Pons (tissue), 1 donor: ENCODE measurements around the gene GPATCH8.
"Not testable (repeated sequence)": the region's sequence is repeated elsewhere in the genome, so short reads cannot be mapped to it uniquely, and the experiment has no call there.

ENCODE experiments used
- DNase-seq: peaks from one replicate; pipeline ENCODE4 v3.0.0-alpha.2; 2016; ENCODE audit warnings: low spot score

GPATCH8 gene

GRCh38 chr17:44374306-44375195, 128.7 kb downstream of the GPATCH8 start:
- no peak for DNase-seq

GRCh38 chr17:44372036-44372435, 131.2 kb downstream of the GPATCH8 start:
- DNase-seq = no peak

GRCh38 chr17:44369414-44370023, 133.7 kb downstream of the GPATCH8 start:
- DNase-seq = not testable (repeated sequence)

GRCh38 chr17:44368391-44369243, 134.6 kb downstream of the GPATCH8 start:
- DNase-seq = not testable (repeated sequence)

- DNase-seq = no peak
Measured at GRCh38 chr17:44367231-44367979, 135.8 kb downstream of the GPATCH8 start.

- not testable (repeated sequence) for DNase-seq
Measured at GRCh38 chr17:44365051-44365450, 138.2 kb downstream of the GPATCH8 start.

- no peak for DNase-seq
Measured at GRCh38 chr17:44363613-44364159, 139.5 kb downstream of the GPATCH8 start, which contains the start of gene FAM171A2. TSS of gene FAM171A2 (minus strand) at chr17:44363853. CDS start at chr17:44363714, 139 bp downstream.

GRCh38 chr17:44362949-44363612, 140.1 kb downstream of the GPATCH8 start:
- no peak for DNase-seq

GRCh38 chr17:44362459-44362948, 140.7 kb downstream of the GPATCH8 start:
- DNase-seq = no peak

- DNase-seq = no peak
Measured at GRCh38 chr17:44361292-44362260, 141.6 kb downstream of the GPATCH8 start.

GRCh38 chr17:44360826-44361225, 142.4 kb downstream of the GPATCH8 start:
- DNase-seq = no peak

- no peak for DNase-seq
Measured at GRCh38 chr17:44360144-44360533, 143.1 kb downstream of the GPATCH8 start.

GRCh38 chr17:44359458-44360143, 143.6 kb downstream of the GPATCH8 start:
- DNase-seq = no peak

GRCh38 chr17:44359006-44359405, 144.2 kb downstream of the GPATCH8 start:
- DNase-seq = no peak

GRCh38 chr17:44358066-44358465, 145.1 kb downstream of the GPATCH8 start:
- DNase-seq = no peak

- no peak for DNase-seq
Measured at GRCh38 chr17:44356241-44356640, 147.0 kb downstream of the GPATCH8 start.

GRCh38 chr17:44355642-44356099, 147.5 kb downstream of the GPATCH8 start:
- DNase-seq = no peak
